Measurements from ENCODE around the gene RNF39.

RNF39 gene

DNA sequence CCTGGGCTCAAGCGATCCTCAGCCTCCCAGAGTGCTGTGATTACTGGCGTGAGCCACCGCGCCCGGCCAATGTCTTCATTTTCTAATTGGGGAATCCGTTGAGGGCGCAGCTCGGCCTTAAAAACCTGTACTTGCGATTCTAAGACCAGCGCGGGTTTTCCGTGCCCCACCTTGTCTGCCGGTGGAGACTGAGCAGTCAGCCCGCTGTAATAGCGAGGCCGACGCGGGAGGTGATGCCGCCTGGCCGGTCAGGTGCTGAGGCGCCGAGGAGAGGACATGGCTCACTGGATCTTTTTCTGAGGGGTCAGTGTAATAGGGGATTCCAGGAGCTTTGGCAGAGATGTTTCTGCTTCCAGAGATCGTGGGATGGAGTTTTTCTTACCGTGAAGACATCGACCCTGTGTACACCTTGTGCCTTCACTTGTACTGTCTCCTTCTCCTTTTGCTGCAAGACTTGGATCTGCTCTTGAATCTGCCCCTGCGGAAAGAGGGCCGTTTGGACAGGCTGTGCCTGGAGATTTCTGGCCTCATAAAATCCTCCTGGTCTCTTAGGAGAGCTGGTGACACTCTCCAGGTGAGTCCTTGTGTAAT is 35.8 kb upstream of the RNF39 start (continued):
- TF ChIP-seq, protein P1, sequence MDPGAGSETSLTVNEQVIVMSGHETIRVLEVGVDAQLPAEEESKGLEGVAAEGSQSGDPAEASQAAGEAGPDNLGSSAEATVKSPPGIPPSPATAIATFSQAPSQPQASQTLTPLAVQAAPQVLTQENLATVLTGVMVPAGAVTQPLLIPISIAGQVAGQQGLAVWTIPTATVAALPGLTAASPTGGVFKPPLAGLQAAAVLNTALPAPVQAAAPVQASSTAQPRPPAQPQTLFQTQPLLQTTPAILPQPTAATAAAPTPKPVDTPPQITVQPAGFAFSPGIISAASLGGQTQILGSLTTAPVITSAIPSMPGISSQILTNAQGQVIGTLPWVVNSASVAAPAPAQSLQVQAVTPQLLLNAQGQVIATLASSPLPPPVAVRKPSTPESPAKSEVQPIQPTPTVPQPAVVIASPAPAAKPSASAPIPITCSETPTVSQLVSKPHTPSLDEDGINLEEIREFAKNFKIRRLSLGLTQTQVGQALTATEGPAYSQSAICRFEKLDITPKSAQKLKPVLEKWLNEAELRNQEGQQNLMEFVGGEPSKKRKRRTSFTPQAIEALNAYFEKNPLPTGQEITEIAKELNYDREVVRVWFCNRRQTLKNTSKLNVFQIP (CRISPR knock-in tag; IDR thresholded peaks at IDR 0.05; ENCODE audit: borderline replicate concordance, low read depth), result no peak
- TF ChIP-seq RARB (CRISPR knock-in tag; IDR thresholded peaks at IDR 0.05), result no peak
- TF ChIP-seq CSDC2 (CRISPR knock-in tag; IDR thresholded peaks at IDR 0.05), result no peak
- no peak for TF ChIP-seq ISL1 (CRISPR knock-in tag; IDR thresholded peaks at IDR 0.05)
- TF ChIP-seq BACH2 (CRISPR knock-in tag; IDR thresholded peaks at IDR 0.05; ENCODE audit: borderline replicate concordance), result no peak

DNA sequence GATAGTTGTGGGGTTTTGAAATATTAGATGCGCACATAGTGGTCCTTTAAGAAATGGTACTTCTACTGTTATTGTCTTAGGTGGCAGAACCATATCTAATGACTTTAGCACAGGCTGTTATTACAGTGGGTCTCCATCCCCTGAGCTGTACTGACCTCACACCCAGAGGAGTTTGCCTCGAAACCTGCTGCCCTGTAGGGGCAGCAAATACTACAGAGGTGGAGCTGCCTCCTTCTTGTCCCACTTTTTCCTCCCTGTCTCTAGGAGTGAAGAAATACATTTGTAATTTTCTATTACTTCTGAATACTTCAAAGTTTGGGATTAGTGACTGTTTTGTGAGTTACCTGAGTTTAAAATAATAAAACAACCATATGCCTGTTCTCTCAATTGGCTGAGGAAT is 29.1 kb upstream of the RNF39 start:
- TF ChIP-seq PPARA (CRISPR knock-in tag; IDR thresholded peaks at IDR 0.05; ENCODE audit: borderline replicate concordance) (no peak), BACH2 (CRISPR knock-in tag; IDR thresholded peaks at IDR 0.05; ENCODE audit: borderline replicate concordance) (no peak), TOX (CRISPR knock-in tag; IDR thresholded peaks at IDR 0.05; ENCODE audit: borderline replicate concordance) (no peak), CSDC2 (CRISPR knock-in tag; IDR thresholded peaks at IDR 0.05) (no peak), GLIS3 (CRISPR knock-in tag; IDR thresholded peaks at IDR 0.05) (no peak), TCF4 (CRISPR knock-in tag; IDR thresholded peaks at IDR 0.05; ENCODE audit: borderline replicate concordance) (no peak), ZNF8 (CRISPR knock-in tag; IDR thresholded peaks at IDR 0.05) (no peak), ZFP3 (CRISPR knock-in tag; IDR thresholded peaks at IDR 0.05) (no peak), ZFP30 (CRISPR knock-in tag; IDR thresholded peaks at IDR 0.05) (no peak), OSR1 (CRISPR knock-in tag; IDR thresholded peaks at IDR 0.05) (no peak), ISL1 (CRISPR knock-in tag; IDR thresholded peaks at IDR 0.05) (no peak)
- TF ChIP-seq, protein P2, sequence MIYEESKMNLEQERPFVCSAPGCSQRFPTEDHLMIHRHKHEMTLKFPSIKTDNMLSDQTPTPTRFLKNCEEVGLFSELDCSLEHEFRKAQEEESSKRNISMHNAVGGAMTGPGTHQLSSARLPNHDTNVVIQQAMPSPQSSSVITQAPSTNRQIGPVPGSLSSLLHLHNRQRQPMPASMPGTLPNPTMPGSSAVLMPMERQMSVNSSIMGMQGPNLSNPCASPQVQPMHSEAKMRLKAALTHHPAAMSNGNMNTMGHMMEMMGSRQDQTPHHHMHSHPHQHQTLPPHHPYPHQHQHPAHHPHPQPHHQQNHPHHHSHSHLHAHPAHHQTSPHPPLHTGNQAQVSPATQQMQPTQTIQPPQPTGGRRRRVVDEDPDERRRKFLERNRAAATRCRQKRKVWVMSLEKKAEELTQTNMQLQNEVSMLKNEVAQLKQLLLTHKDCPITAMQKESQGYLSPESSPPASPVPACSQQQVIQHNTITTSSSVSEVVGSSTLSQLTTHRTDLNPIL (CRISPR knock-in tag; IDR thresholded peaks at IDR 0.05; ENCODE audit: low read depth), result no peak
- TF ChIP-seq, protein P3, sequence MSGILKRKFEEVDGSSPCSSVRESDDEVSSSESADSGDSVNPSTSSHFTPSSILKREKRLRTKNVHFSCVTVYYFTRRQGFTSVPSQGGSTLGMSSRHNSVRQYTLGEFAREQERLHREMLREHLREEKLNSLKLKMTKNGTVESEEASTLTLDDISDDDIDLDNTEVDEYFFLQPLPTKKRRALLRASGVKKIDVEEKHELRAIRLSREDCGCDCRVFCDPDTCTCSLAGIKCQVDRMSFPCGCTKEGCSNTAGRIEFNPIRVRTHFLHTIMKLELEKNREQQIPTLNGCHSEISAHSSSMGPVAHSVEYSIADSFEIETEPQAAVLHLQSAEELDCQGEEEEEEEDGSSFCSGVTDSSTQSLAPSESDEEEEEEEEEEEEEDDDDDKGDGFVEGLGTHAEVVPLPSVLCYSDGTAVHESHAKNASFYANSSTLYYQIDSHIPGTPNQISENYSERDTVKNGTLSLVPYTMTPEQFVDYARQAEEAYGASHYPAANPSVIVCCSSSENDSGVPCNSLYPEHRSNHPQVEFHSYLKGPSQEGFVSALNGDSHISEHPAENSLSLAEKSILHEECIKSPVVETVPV (CRISPR knock-in tag; IDR thresholded peaks at IDR 0.05), result no peak
- TF ChIP-seq, protein P4, sequence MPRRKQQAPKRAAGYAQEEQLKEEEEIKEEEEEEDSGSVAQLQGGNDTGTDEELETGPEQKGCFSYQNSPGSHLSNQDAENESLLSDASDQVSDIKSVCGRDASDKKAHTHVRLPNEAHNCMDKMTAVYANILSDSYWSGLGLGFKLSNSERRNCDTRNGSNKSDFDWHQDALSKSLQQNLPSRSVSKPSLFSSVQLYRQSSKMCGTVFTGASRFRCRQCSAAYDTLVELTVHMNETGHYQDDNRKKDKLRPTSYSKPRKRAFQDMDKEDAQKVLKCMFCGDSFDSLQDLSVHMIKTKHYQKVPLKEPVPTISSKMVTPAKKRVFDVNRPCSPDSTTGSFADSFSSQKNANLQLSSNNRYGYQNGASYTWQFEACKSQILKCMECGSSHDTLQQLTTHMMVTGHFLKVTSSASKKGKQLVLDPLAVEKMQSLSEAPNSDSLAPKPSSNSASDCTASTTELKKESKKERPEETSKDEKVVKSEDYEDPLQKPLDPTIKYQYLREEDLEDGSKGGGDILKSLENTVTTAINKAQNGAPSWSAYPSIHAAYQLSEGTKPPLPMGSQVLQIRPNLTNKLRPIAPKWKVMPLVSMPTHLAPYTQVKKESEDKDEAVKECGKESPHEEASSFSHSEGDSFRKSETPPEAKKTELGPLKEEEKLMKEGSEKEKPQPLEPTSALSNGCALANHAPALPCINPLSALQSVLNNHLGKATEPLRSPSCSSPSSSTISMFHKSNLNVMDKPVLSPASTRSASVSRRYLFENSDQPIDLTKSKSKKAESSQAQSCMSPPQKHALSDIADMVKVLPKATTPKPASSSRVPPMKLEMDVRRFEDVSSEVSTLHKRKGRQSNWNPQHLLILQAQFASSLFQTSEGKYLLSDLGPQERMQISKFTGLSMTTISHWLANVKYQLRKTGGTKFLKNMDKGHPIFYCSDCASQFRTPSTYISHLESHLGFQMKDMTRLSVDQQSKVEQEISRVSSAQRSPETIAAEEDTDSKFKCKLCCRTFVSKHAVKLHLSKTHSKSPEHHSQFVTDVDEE (CRISPR knock-in tag; IDR thresholded peaks at IDR 0.05), result no peak
- no peak for ATAC-seq

DNA sequence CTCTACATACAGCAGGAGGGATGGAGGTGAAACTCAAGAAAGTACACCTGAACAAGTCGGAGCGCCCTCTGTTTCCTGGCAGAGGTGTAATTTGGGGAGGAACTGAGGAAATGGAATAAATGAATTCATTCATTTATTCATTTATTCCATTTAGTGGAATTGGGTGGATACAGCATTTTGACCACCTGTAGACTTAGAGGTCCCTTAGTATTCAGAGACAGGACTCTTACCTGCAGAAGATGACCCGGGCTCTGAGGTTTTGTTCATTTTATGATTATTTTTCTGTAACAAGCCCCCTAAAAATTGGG is 28.3 kb upstream of the RNF39 start:
- TF ChIP-seq, protein P1 (CRISPR knock-in tag; IDR thresholded peaks at IDR 0.05; ENCODE audit: borderline replicate concordance, low read depth), result no peak
- TF ChIP-seq GLIS3 (CRISPR knock-in tag; IDR thresholded peaks at IDR 0.05) (no peak), OSR1 (CRISPR knock-in tag; IDR thresholded peaks at IDR 0.05) (no peak), ARNTL (CRISPR knock-in tag; IDR thresholded peaks at IDR 0.05; ENCODE audit: borderline replicate concordance, low read depth) (no peak), RARB (CRISPR knock-in tag; IDR thresholded peaks at IDR 0.05) (no peak), ESRRG (CRISPR knock-in tag; IDR thresholded peaks at IDR 0.05) (no peak), TOX (CRISPR knock-in tag; IDR thresholded peaks at IDR 0.05; ENCODE audit: borderline replicate concordance) (no peak)
- TF ChIP-seq, protein P4 (CRISPR knock-in tag; IDR thresholded peaks at IDR 0.05), result no peak
- TF ChIP-seq, protein P5, sequence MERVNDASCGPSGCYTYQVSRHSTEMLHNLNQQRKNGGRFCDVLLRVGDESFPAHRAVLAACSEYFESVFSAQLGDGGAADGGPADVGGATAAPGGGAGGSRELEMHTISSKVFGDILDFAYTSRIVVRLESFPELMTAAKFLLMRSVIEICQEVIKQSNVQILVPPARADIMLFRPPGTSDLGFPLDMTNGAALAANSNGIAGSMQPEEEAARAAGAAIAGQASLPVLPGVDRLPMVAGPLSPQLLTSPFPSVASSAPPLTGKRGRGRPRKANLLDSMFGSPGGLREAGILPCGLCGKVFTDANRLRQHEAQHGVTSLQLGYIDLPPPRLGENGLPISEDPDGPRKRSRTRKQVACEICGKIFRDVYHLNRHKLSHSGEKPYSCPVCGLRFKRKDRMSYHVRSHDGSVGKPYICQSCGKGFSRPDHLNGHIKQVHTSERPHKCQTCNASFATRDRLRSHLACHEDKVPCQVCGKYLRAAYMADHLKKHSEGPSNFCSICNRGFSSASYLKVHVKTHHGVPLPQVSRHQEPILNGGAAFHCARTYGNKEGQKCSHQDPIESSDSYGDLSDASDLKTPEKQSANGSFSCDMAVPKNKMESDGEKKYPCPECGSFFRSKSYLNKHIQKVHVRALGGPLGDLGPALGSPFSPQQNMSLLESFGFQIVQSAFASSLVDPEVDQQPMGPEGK (CRISPR knock-in tag; IDR thresholded peaks at IDR 0.05; ENCODE audit: borderline replicate concordance), result no peak
- TF ChIP-seq, protein P2 (CRISPR knock-in tag; IDR thresholded peaks at IDR 0.05; ENCODE audit: low read depth), result no peak
- TF ChIP-seq, protein P3 (CRISPR knock-in tag; IDR thresholded peaks at IDR 0.05), result no peak

More for the DNA sequence above, 28.3 kb upstream of the RNF39 start:
- ATAC-seq, result no peak
